Suprapubic skin (tissue), 4 donors: Measurements from ENCODE around the gene SCYL1.

Experiments used
- EP300 ChIP-seq: sonication (generic); formaldehyde crosslinking; IDR thresholded peaks from one replicate; pipeline ENCODE4 v1.6.1; 2017; ENCODE audit warnings: antibody characterized with exemption
- POLR2A ChIP-seq, 2 donors: fragments of 450-650 bp; IDR thresholded peaks; one replicate each; pipeline ENCODE4 v1.6.1; 2017; ENCODE audit warnings: antibody characterized with exemption in 2 of 2, mild to moderate bottlenecking in 2 of 2, moderate library complexity in 2 of 2
- POLR2AphosphoS5 ChIP-seq, 3 donors: sonication (generic); formaldehyde crosslinking; IDR thresholded peaks; one replicate each; pipeline ENCODE4 v1.6.1; 2017; ENCODE audit warnings: antibody characterized with exemption in 3 of 3
- TF ChIP-seq, protein P1 (sequence below), 2 donors: fragments of 200-600 bp in 1 of 2; fragments of 450-650 bp in 1 of 2; sonication (generic) in 1 of 2; IDR thresholded peaks; one replicate each; pipeline ENCODE4 v1.5.1; 2016 to 2019; ENCODE audit warnings: antibody characterized with exemption in 2 of 2, mild to moderate bottlenecking in 1 of 2, moderate library complexity in 1 of 2

DNA sequence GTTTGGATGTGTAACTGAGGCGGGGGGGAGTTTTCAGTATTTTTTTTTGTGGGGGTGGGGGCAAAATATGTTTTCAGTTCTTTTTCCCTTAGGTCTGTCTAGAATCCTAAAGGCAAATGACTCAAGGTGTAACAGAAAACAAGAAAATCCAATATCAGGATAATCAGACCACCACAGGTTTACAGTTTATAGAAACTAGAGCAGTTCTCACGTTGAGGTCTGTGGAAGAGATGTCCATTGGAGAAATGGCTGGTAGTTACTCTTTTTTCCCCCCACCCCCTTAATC lies 23.8 kb upstream of the SCYL1 start:
- TF ChIP-seq, protein P1, sequence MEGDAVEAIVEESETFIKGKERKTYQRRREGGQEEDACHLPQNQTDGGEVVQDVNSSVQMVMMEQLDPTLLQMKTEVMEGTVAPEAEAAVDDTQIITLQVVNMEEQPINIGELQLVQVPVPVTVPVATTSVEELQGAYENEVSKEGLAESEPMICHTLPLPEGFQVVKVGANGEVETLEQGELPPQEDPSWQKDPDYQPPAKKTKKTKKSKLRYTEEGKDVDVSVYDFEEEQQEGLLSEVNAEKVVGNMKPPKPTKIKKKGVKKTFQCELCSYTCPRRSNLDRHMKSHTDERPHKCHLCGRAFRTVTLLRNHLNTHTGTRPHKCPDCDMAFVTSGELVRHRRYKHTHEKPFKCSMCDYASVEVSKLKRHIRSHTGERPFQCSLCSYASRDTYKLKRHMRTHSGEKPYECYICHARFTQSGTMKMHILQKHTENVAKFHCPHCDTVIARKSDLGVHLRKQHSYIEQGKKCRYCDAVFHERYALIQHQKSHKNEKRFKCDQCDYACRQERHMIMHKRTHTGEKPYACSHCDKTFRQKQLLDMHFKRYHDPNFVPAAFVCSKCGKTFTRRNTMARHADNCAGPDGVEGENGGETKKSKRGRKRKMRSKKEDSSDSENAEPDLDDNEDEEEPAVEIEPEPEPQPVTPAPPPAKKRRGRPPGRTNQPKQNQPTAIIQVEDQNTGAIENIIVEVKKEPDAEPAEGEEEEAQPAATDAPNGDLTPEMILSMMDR (IDR thresholded peaks at IDR 0.05), result no peak
- peak in 1 of 2 donors; percentile 45 for TF ChIP-seq POLR2A (IDR thresholded peaks at IDR 0.05)
- TF ChIP-seq EP300, result no peak
- no peak for TF ChIP-seq POLR2AphosphoS5 (IDR thresholded peaks at IDR 0.05)
